ENCODE data around the gene SCAP.

SCAP gene

DNA sequence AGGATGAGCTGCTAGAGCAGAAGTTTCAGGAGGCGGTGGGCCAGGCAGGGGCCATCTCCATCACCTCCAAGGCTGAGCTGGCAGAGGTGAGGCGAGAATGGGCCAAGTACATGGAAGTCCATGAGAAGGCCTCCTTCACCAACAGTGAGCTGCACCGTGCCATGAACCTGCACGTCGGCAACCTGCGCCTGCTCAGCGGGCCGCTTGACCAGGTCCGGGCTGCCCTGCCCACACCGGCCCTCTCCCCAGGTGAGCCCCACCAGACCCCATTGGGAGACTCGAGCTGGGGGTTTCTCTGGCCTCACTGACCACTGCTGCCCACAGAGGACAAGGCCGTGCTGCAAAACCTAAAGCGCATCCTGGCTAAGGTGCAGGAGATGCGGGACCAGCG, 66.9 kb downstream of the SCAP start:
- WGBS: 96% methylated on average over 15 of the region's 15 CpGs

GRCh38 chr3:47407896-47408838, 67.6 kb downstream of the SCAP start:
- Histone ChIP-seq H3K4ac (ENCODE audit: low read depth in 1 of 2, low read length in 2 of 2) (no peak overlapping the region), H4K8ac (ENCODE audit: low read length) (no peak overlapping the region), H3K14ac (ENCODE audit: low read length in 2 of 2) (no peak overlapping the region), H3K9ac (ENCODE audit: low read length) (no peak overlapping the region), H3K4me1 (ENCODE audit: control insufficient read depth, insufficient read depth, low read depth, low read length) (peaks cover 12% of the 10 kb centered on the region), H3K36me3 (ENCODE audit: control insufficient read depth in 1 of 2, insufficient read depth in 2 of 2, low read depth in 1 of 2, low read length in 2 of 2) (peaks cover 61 to 84% of the 10 kb centered on the region in 2 experiments), H3K9me3 (ENCODE audit: control insufficient read depth, low read length) (no peaks in the 10 kb centered on the region), H2BK12ac (ENCODE audit: low read length in 2 of 2) (no peak overlapping the region), H4K91ac (ENCODE audit: low read length) (no peak overlapping the region), H2BK15ac (ENCODE audit: low read depth, poor library complexity, severe bottlenecking) (no peak overlapping the region), H2AK5ac (ENCODE audit: low read length, severe bottlenecking) (no peak overlapping the region), H3K27ac (ENCODE audit: low read length, poor library complexity, severe bottlenecking) (no peak overlapping the region), H3K23ac (ENCODE audit: low read length in 2 of 2) (no peak overlapping the region), H3K79me1 (replicated peaks; ENCODE audit: low read length, poor library complexity, severe bottlenecking) (peaks cover 41% of the 10 kb centered on the region), H2AFZ (ENCODE audit: low read depth, low read length) (no peak overlapping the region), H3K4me2 (ENCODE audit: low read length, poor library complexity, severe bottlenecking) (no peak overlapping the region), H3K27me3 (ENCODE audit: control insufficient read depth in 1 of 2, insufficient read depth in 1 of 2, low read length in 2 of 2) (no peaks in the 10 kb centered on the region), H2BK5ac (ENCODE audit: low read depth, low read length, poor library complexity, severe bottlenecking) (no peak overlapping the region), H3K4me3 (ENCODE audit: insufficient read depth in 1 of 2, low read depth in 1 of 2, low read length in 2 of 2) (no peak overlapping the region), H2BK120ac (ENCODE audit: low read depth, low read length) (no peak overlapping the region), H3K18ac (ENCODE audit: low read depth in 1 of 2, low read length in 2 of 2) (no peak overlapping the region)
- no peak for DNase-seq
- WGBS: 95% methylated on average over 18 of the region's 18 CpGs

More for the DNA sequence above, 66.9 kb downstream of the SCAP start:
- no peak overlapping the region for H3K23ac ChIP-seq (ENCODE audit: low read length in 2 of 2)
- no peak overlapping the region for H3K9ac ChIP-seq (ENCODE audit: low read length)
- H3K18ac ChIP-seq (ENCODE audit: low read depth in 1 of 2, low read length in 2 of 2): no peak overlapping the region
- no peak overlapping the region for H2BK12ac ChIP-seq (ENCODE audit: low read length in 2 of 2)
- H3K27me3 ChIP-seq (ENCODE audit: control insufficient read depth in 1 of 2, insufficient read depth in 1 of 2, low read length in 2 of 2): no peaks in the 10 kb centered on the region
- H3K4me1 ChIP-seq (ENCODE audit: control insufficient read depth, insufficient read depth, low read depth, low read length): peaks cover 14% of the 10 kb centered on the region
- no peak overlapping the region for H2AFZ ChIP-seq (ENCODE audit: low read depth, low read length)
- H3K4ac ChIP-seq (ENCODE audit: low read depth in 1 of 2, low read length in 2 of 2): no peak overlapping the region
- H3K9me3 ChIP-seq (ENCODE audit: control insufficient read depth, low read length): no peaks in the 10 kb centered on the region
- H3K14ac ChIP-seq (ENCODE audit: low read length in 2 of 2): no peak overlapping the region
- H3K4me2 ChIP-seq (ENCODE audit: low read length, poor library complexity, severe bottlenecking): no peak overlapping the region
- no peak overlapping the region for H3K4me3 ChIP-seq (ENCODE audit: insufficient read depth in 1 of 2, low read depth in 1 of 2, low read length in 2 of 2)
- H2BK5ac ChIP-seq (ENCODE audit: low read depth, low read length, poor library complexity, severe bottlenecking): no peak overlapping the region
- H2BK15ac ChIP-seq (ENCODE audit: low read depth, poor library complexity, severe bottlenecking): no peak overlapping the region
- no peak overlapping the region for H2BK120ac ChIP-seq (ENCODE audit: low read depth, low read length)
- peaks cover 64 to 91% of the 10 kb centered on the region in 2 experiments for H3K36me3 ChIP-seq (ENCODE audit: control insufficient read depth in 1 of 2, insufficient read depth in 2 of 2, low read depth in 1 of 2, low read length in 2 of 2)
- H4K8ac ChIP-seq (ENCODE audit: low read length): no peak overlapping the region
- H4K91ac ChIP-seq (ENCODE audit: low read length): no peak overlapping the region
- no peak overlapping the region for H2AK5ac ChIP-seq (ENCODE audit: low read length, severe bottlenecking)
- no peak for DNase-seq
- H3K79me1 ChIP-seq (replicated peaks; ENCODE audit: low read length, poor library complexity, severe bottlenecking): peaks cover 36% of the 10 kb centered on the region
- H3K27ac ChIP-seq (ENCODE audit: low read length, poor library complexity, severe bottlenecking): no peak overlapping the region

GRCh38 chr3:47407237-47407636, 68.5 kb downstream of the SCAP start:
- DNase-seq: no peak
- Histone ChIP-seq H3K4me3 (ENCODE audit: insufficient read depth in 1 of 2, low read depth in 1 of 2, low read length in 2 of 2) (no peak overlapping the region), H4K91ac (ENCODE audit: low read length) (no peak overlapping the region), H3K9me3 (ENCODE audit: control insufficient read depth, low read length) (no peaks in the 10 kb centered on the region), H3K18ac (ENCODE audit: low read depth in 1 of 2, low read length in 2 of 2) (no peak overlapping the region), H3K27ac (ENCODE audit: low read length, poor library complexity, severe bottlenecking) (no peak overlapping the region), H2BK5ac (ENCODE audit: low read depth, low read length, poor library complexity, severe bottlenecking) (no peak overlapping the region), H3K23ac (ENCODE audit: low read length in 2 of 2) (no peak overlapping the region), H2AK5ac (ENCODE audit: low read length, severe bottlenecking) (no peak overlapping the region), H3K36me3 (ENCODE audit: control insufficient read depth in 1 of 2, insufficient read depth in 2 of 2, low read depth in 1 of 2, low read length in 2 of 2) (peaks cover 54 to 75% of the 10 kb centered on the region in 2 experiments), H2AFZ (ENCODE audit: low read depth, low read length) (no peak overlapping the region), H3K14ac (ENCODE audit: low read length in 2 of 2) (no peak overlapping the region), H3K4ac (ENCODE audit: low read depth in 1 of 2, low read length in 2 of 2) (no peak overlapping the region), H3K9ac (ENCODE audit: low read length) (no peak overlapping the region), H3K79me1 (replicated peaks; ENCODE audit: low read length, poor library complexity, severe bottlenecking) (peaks cover 41% of the 10 kb centered on the region), H2BK12ac (ENCODE audit: low read length in 2 of 2) (no peak overlapping the region), H4K8ac (ENCODE audit: low read length) (no peak overlapping the region), H2BK120ac (ENCODE audit: low read depth, low read length) (no peak overlapping the region), H3K4me1 (ENCODE audit: control insufficient read depth, insufficient read depth, low read depth, low read length) (peaks cover 8% of the 10 kb centered on the region), H2BK15ac (ENCODE audit: low read depth, poor library complexity, severe bottlenecking) (no peak overlapping the region), H3K27me3 (ENCODE audit: control insufficient read depth in 1 of 2, insufficient read depth in 1 of 2, low read length in 2 of 2) (no peaks in the 10 kb centered on the region), H3K4me2 (ENCODE audit: low read length, poor library complexity, severe bottlenecking) (no peak overlapping the region)
- WGBS: 100% methylated on average over 4 of the region's 7 CpGs

GRCh38 chr3:47406762-47407149, 69.0 kb downstream of the SCAP start:
- Histone ChIP-seq H3K4me3 (ENCODE audit: insufficient read depth in 1 of 2, low read depth in 1 of 2, low read length in 2 of 2) (no peak overlapping the region), H4K8ac (ENCODE audit: low read length) (no peak overlapping the region), H2BK15ac (ENCODE audit: low read depth, poor library complexity, severe bottlenecking) (no peak overlapping the region), H2BK12ac (ENCODE audit: low read length in 2 of 2) (no peak overlapping the region), H3K23ac (ENCODE audit: low read length in 2 of 2) (no peak overlapping the region), H3K79me1 (replicated peaks; ENCODE audit: low read length, poor library complexity, severe bottlenecking) (peaks cover 41% of the 10 kb centered on the region), H3K9ac (ENCODE audit: low read length) (no peak overlapping the region), H3K27me3 (ENCODE audit: control insufficient read depth in 1 of 2, insufficient read depth in 1 of 2, low read length in 2 of 2) (no peaks in the 10 kb centered on the region), H3K14ac (ENCODE audit: low read length in 2 of 2) (no peak overlapping the region), H3K9me3 (ENCODE audit: control insufficient read depth, low read length) (no peaks in the 10 kb centered on the region), H2AFZ (ENCODE audit: low read depth, low read length) (no peak overlapping the region), H2AK5ac (ENCODE audit: low read length, severe bottlenecking) (no peak overlapping the region), H2BK120ac (ENCODE audit: low read depth, low read length) (no peak overlapping the region), H3K36me3 (ENCODE audit: control insufficient read depth in 1 of 2, insufficient read depth in 2 of 2, low read depth in 1 of 2, low read length in 2 of 2) (peaks cover 49 to 72% of the 10 kb centered on the region in 2 experiments), H3K27ac (ENCODE audit: low read length, poor library complexity, severe bottlenecking) (no peak overlapping the region), H3K4ac (ENCODE audit: low read depth in 1 of 2, low read length in 2 of 2) (no peak overlapping the region), H3K4me1 (ENCODE audit: control insufficient read depth, insufficient read depth, low read depth, low read length) (peaks cover 8% of the 10 kb centered on the region), H2BK5ac (ENCODE audit: low read depth, low read length, poor library complexity, severe bottlenecking) (no peak overlapping the region), H3K4me2 (ENCODE audit: low read length, poor library complexity, severe bottlenecking) (no peak overlapping the region), H4K91ac (ENCODE audit: low read length) (no peak overlapping the region), H3K18ac (ENCODE audit: low read depth in 1 of 2, low read length in 2 of 2) (no peak overlapping the region)
- 91% methylated on average over 8 of the region's 9 CpGs for WGBS
- no peak for DNase-seq
